ENCODE data around the gene VIPR2. TPM values are rescaled to one million over a fixed set of nuclear protein-coding genes. Genes with fewer than 3 reads are reported as not detected.

The VIPR2 gene
- total and polyA plus RNA-seq, 4 donors: 0.02 to 0.91 (median 0.73) TPM

DNA sequence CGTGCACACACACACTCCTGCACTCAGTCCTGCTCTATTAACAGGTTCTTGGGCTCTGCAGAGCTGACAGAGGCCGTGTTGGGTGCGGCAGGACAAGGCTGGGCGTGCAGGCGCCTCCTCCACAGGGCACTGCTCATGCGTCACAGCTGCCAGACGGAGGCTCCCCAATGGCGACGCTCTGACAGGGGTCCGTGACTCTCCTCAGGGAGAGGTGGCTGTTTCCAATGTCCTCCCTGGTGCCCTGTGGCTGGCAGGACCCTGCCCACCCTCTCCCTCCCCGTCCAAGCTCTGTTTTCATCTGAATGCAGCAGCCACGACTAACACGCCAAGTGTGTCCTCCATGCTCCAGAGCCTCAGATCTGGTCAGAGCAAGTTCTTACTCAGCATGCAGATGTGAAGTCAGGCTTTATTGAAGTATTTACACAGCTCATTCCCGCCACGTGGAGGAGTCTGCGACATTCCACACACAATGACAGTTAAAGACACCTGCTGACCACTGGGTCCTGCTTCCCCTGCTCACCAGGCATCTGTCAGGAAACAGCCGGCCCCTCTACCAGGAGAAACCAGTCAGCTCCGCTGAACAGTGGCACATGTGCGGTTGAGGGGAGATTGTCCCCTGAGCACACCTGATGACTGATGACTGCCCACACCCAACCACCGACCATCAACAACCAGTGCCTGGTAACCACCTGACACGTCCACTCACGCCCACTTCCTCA is 116.7 kb downstream of the VIPR2 start:
- Histone ChIP-seq H3K4me3 (no peak overlapping the region), H3K27me3 (ENCODE audit: control insufficient read depth in 3 of 3, insufficient read depth in 3 of 3, low read length in 2 of 3) (peaks cover 0 to 19% (median 10%) of the 10 kb centered on the region in 3 donors), H3K9ac (ENCODE audit: insufficient read depth in 1 of 2, low read length in 2 of 2) (no peak overlapping the region), H3K9me3 (ENCODE audit: control insufficient read depth in 4 of 4, insufficient read depth in 3 of 4, low read length in 3 of 4) (peaks cover 0 to 6% (median 0%) of the 10 kb centered on the region in 4 donors), H3K36me3 (ENCODE audit: control insufficient read depth in 4 of 4, insufficient read depth in 4 of 4, low read length in 4 of 4) (no peaks in the 10 kb centered on the region), H3K27ac (ENCODE audit: low read depth in 1 of 2, low read length in 1 of 2) (no peak overlapping the region), H3K4me1 (ENCODE audit: control insufficient read depth in 5 of 5, insufficient read depth in 5 of 5, low read length in 5 of 5) (peaks cover 0 to 9% (median 3%) of the 10 kb centered on the region in 5 donors)
- WGBS, 2 donors: 68 to 80% methylated on average over 22 of the region's 22 CpGs
- DNase-seq: peak in 1 of 3 donors; percentile 34
- no peak for TF ChIP-seq CTCF (IDR thresholded peaks at IDR 0.05; ENCODE audit: control extremely low read depth, extremely low read depth)
- ATAC-seq (ENCODE audit: insufficient read depth, low FRiP score): no peak

DNA sequence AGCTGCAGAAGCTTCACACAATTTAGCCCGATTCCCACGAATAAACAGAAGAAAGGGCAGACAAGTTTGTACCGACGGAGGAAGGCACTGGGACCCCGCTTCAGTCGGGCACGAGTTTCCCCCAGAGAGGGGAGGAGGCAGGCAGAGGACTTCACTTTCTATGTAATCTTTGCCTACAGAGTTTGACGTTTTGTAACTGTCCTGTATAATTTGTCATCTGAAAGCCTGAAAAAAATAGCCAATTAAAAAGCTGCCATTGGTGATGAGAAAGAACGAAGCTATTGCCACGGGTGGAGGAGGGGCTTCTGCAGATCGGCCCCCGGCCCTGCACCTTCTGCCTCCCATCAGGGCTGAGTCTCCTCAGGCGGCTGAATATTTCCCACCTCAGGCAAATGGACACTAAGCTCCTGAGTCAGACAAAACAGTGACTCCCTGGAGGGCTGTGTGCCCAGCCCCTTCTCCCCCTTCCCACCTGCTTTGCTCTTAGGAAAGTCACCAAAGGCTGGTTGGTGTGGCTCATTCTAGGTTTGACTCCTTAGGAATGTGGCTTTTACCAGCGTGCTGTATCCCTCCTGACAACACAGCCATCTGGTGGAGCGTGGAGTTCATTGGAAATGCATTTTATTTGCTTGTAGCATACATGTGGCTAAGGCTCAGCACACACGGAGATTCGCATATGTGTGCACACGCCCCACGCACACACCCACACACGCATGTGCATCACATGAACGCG is 117.4 kb downstream of the VIPR2 start:
- no peaks in the 10 kb centered on the region for H3K36me3 ChIP-seq (ENCODE audit: control insufficient read depth in 4 of 4, insufficient read depth in 4 of 4, low read length in 4 of 4)
- no peak for ATAC-seq (ENCODE audit: insufficient read depth, low FRiP score)
- H3K27ac ChIP-seq (ENCODE audit: low read depth in 1 of 2, low read length in 1 of 2): no peak overlapping the region
- H3K4me1 ChIP-seq (ENCODE audit: control insufficient read depth in 5 of 5, insufficient read depth in 5 of 5, low read length in 5 of 5): peaks cover 0 to 9% (median 3%) of the 10 kb centered on the region in 5 donors
- TF ChIP-seq CTCF (IDR thresholded peaks at IDR 0.05; ENCODE audit: control extremely low read depth, extremely low read depth): no peak
- no peak overlapping the region for H3K4me3 ChIP-seq
- no peak for DNase-seq
- peaks cover 0 to 19% (median 10%) of the 10 kb centered on the region in 3 donors for H3K27me3 ChIP-seq (ENCODE audit: control insufficient read depth in 3 of 3, insufficient read depth in 3 of 3, low read length in 2 of 3)
- 66 to 76% methylated on average over 22 of the region's 22 CpGs for WGBS, 2 donors
- no peak overlapping the region for H3K9ac ChIP-seq (ENCODE audit: insufficient read depth in 1 of 2, low read length in 2 of 2)
- H3K9me3 ChIP-seq (ENCODE audit: control insufficient read depth in 4 of 4, insufficient read depth in 3 of 4, low read length in 3 of 4): peaks cover 0 to 6% (median 0%) of the 10 kb centered on the region in 4 donors

DNA sequence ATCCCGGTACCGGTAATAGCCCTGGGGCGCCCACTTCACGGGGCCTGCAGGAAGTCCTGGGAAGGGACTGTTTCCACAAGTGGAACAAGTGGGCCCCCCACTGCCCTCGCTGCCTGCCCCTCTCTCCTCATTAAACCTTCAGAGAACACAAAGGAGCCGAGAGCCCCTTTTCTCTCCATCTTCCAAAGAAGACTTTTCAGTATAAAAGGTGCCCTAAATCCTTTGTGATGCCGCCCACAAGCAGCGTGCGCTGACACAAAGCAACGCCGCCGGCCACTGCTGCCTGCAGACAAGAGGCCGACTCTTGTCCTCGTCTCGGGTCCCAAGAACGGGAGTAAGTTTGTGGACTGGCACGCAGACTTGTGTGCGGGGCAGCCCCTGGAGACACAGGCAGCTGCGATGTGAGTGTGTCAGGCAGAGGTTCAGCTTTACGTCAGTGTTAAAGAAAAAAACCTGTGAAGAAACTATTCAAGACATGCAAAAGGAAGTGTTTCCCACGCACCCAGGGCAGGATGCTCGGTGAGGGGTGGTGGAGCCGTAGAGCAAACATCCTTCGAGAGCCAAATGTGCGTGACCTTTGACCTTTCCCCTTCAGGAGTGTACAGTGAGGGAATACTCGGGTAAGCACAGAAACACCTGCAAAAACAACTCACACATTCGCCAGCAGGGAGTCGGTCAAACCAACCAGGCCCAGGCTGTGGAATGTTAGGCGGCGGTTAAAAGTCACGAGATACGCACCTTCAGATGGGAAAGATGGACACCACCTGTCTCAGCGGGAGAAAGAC is 118.2 kb downstream of the VIPR2 start:
- H3K27me3 ChIP-seq (ENCODE audit: control insufficient read depth in 3 of 3, insufficient read depth in 3 of 3, low read length in 2 of 3): peaks cover 0 to 19% (median 10%) of the 10 kb centered on the region in 3 donors

More for the DNA sequence above, 118.2 kb downstream of the VIPR2 start:
- Histone ChIP-seq H3K27ac (ENCODE audit: low read depth in 1 of 2, low read length in 1 of 2) (no peak overlapping the region), H3K4me3 (no peak overlapping the region), H3K4me1 (ENCODE audit: control insufficient read depth in 5 of 5, insufficient read depth in 5 of 5, low read length in 5 of 5) (peaks cover 0 to 9% (median 2%) of the 10 kb centered on the region in 5 donors), H3K36me3 (ENCODE audit: control insufficient read depth in 4 of 4, insufficient read depth in 4 of 4, low read length in 4 of 4) (no peaks in the 10 kb centered on the region), H3K9me3 (ENCODE audit: control insufficient read depth in 4 of 4, insufficient read depth in 3 of 4, low read length in 3 of 4) (peaks cover 0 to 5% (median 0%) of the 10 kb centered on the region in 4 donors), H3K9ac (ENCODE audit: insufficient read depth in 1 of 2, low read length in 2 of 2) (no peak overlapping the region)
- no peak for ATAC-seq (ENCODE audit: insufficient read depth, low FRiP score)
- no peak for TF ChIP-seq CTCF (IDR thresholded peaks at IDR 0.05; ENCODE audit: control extremely low read depth, extremely low read depth)
- 73 to 76% methylated on average over 33 of the region's 33 CpGs for WGBS, 2 donors
- DNase-seq: no peak

Measured in lung (tissue), 12 donors.